SU-DHL-6 (cell line): ENCODE results near the gene TEAD1.

ENCODE experiments used
- EZH2phosphoT487 ChIP-seq: fragments of 200-600 bp; sonication (generic), shearing (Covaris generic); conservative IDR thresholded peaks from 2 replicates; pipeline ENCODE4 v1.6.1; 2018; ENCODE audit warnings: mild to moderate bottlenecking, antibody characterized with exemption, low read length, moderate library complexity, mixed read lengths
- TF ChIP-seq, protein P1 (sequence below): fragments of 200-600 bp; sonication (generic); IDR thresholded peaks from one replicate; pipeline ENCODE4 v1.5.1; 2017; ENCODE audit warnings: antibody characterized with exemption, mild to moderate bottlenecking, low read length, moderate library complexity; ENCODE audit not compliant: insufficient read depth, poor library complexity, severe bottlenecking

DNA sequence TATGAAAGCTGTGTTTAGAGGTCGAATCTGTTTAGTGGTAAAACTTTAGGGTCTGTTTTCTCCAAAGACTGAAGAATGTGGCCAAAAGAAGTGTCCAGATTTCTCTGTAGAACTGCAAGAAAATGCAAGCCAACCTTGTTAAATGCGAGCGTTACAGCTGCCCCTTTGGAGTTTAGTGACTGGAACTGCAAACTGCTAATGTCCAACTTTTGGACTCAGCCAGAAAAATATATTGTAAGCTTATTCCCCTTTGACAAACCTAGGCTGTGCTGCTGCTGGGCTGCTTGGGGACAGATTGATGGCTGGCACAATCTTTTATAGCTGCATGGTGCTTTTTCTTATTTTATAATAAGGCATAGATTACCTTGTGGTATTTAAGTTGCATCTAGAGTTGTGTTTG, 3.9 kb downstream of the TEAD1 start:
- TF ChIP-seq, protein P1, sequence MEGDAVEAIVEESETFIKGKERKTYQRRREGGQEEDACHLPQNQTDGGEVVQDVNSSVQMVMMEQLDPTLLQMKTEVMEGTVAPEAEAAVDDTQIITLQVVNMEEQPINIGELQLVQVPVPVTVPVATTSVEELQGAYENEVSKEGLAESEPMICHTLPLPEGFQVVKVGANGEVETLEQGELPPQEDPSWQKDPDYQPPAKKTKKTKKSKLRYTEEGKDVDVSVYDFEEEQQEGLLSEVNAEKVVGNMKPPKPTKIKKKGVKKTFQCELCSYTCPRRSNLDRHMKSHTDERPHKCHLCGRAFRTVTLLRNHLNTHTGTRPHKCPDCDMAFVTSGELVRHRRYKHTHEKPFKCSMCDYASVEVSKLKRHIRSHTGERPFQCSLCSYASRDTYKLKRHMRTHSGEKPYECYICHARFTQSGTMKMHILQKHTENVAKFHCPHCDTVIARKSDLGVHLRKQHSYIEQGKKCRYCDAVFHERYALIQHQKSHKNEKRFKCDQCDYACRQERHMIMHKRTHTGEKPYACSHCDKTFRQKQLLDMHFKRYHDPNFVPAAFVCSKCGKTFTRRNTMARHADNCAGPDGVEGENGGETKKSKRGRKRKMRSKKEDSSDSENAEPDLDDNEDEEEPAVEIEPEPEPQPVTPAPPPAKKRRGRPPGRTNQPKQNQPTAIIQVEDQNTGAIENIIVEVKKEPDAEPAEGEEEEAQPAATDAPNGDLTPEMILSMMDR = no peak
- no peak for TF ChIP-seq EZH2phosphoT487
